ENCODE measurements around the gene CD40.
"Not testable (repeated sequence)": the region's sequence is repeated elsewhere in the genome, so short reads cannot be mapped to it uniquely, and the experiment has no call there.

Gene CD40

GRCh38 chr20:46117704-46118467 is at the start of gene CD40:
Gene CD40 (plus strand): TSS chr20:46118314. CDS start chr20:46118344, 30 bp downstream.
- DNase-seq: peak; percentile 53 to 59

DNA sequence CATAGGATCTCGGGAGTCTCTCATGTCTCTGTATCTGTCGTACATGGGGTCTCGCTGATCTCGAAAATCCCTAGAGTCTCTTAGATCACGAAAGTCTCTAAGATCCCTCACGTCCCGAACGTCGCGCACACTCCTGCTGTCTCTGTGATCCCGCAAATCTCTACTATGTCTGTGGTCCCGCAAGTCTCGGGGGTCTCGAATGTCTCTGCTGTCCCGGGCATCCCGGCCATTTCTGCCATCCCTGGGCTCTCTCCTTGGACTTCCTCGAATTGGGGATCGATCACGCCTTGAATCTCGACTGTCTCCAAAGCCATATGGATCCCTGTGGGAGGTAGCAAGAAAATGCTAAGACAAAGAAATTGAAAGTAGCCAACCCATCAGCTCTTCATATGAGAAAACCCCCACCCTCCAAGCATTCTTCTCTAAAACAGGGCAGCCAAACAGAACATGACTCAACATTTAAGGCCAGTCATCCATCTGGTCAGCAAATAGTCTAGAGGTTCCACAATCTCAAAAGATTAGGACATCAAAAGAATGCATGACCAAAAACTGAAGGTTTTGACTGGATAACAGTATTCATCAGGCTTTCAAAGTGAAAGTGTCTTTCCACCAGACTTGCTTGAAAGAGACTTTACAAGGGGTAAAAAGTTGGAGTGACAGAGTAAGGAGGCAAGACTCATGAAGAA is 47.8 kb upstream of the CD40 start:
- no peak for DNase-seq

DNA sequence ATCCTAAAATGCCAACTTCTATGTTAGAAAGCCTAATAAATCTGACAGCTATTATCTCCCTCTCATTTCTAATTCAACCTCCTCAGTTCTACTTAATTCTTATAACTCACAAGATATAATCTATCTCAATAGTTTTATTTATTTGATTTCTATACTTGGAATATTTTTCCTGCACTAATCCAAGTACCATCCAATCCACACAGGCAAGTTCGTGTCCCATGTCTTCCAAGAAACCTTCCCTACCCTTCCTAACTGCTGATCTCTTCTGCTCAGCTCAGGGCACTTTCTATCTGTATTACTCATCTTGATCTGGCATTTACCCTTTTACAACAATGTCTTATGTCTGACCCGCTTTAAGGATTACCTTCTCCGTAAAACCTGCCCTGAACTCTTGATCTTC is 46.5 kb upstream of the CD40 start:
- DNase-seq: no peak

GRCh38 chr20:46073024-46073423 is 45.1 kb upstream of the CD40 start:
- DNase-seq: no peak

GRCh38 chr20:46073443-46073842 is 44.7 kb upstream of the CD40 start:
- DNase-seq: no peak

GRCh38 chr20:46074006-46074405 is 44.1 kb upstream of the CD40 start:
- DNase-seq: no peak

DNA sequence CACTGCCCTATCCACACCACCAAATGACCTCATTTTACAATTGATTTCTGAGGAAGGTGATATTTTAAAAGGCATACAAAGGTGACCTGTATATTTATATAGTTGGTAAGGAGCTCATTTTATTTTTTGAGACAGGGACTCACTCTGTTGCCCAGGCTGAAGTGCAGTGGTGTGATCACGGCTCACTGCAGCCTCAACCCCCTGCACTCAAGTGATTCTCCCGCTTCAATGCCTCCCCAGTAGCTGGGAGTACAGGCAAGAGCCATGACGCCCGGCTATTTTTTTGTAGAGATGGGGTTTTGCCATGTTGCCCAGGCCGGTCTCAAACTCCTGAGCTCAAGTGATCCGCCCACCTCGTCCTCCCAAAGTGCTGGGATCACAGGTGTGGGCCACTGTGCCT is 41.3 kb upstream of the CD40 start:
- no peak for DNase-seq

DNA sequence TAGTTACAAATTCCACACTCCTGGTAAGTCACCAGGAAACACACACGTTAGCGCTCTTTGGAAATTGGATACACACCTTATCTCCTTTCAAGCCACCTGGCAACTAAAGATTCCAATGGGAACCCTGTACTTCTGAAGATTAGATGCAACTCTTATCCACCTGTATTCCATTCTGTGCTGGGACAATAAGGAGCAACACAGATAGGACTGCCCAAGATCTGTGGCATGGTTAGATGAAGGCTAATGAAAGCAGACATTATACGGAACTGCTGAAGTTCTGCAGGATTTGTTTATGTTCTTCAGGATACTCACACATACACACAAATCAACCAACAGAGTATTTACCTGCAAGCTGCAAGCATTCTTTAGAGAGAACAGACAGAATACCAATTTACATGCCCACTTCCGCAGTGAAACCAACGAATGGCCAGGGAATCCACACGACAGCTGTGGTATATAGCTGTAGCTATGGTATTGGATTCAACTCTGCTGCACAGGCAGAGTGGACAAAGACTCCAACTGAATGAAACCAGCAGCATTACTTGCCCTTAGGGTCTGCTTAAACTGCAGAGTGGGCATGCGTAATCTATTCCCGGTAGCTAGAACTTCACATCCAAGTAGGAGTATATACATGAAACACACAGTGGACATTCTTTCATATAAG is 40.3 kb upstream of the CD40 start:
- DNase-seq: no peak

DNA sequence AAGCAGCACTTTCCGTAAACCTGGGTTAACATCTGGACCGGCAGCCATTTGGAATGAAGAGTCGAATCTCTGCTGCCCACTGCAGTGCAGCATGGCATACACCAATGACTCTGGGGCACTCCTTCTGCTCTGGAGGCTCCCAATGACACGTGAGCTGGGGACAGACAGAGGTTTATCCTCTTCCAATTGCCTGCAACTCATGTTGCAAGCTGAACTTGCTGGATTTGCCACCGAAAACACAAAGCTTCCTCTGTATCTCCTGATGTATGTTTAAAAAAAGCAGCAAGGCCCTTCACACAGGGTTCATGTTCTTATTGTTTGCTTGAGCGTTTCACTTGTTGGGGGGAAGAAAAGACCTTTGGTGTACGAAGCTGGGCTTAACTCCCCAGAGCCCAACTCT is 39.2 kb upstream of the CD40 start:
- DNase-seq: no peak

DNA sequence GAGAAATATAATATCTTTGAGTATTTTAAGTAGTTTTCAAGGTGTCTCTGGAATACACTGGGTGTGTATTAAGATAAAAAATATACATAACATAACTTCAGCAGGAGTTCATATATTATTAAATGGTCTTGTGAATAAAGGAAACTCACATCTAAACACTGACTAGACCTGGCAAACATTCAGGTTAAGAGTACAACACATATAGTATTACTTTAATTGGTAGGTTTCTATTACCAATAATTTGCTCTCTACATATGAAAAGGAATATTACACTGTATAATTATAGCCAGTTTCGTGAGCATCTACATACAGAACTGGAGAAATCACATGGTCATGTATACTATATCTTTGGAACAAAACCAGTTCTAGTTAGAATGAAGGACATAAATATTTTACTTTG is 37.0 kb upstream of the CD40 start:
- no peak for DNase-seq

GRCh38 chr20:46083101-46083500 is 35.0 kb upstream of the CD40 start:
- no peak for DNase-seq

- no peak for DNase-seq
Measured at GRCh38 chr20:46083531-46084061, 34.5 kb upstream of the CD40 start.

DNA sequence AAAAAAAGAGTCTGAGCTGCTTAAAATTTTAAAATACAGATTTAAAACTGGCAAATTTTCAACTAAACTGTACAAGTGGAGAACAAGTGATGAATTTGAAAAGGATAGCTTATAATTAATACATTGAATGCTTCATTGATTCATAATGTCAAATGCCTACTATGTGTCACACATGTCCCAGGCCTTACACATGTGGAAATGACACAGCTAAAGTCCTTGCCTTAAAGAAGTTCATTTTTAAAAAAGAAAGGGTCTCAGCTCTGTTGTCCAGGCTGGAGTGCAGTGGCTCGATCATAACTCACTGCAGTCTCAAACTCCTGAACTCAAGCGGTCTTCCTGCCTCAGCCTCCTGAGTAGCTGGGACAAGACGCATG is 33.3 kb upstream of the CD40 start:
- no peak for DNase-seq

DNA sequence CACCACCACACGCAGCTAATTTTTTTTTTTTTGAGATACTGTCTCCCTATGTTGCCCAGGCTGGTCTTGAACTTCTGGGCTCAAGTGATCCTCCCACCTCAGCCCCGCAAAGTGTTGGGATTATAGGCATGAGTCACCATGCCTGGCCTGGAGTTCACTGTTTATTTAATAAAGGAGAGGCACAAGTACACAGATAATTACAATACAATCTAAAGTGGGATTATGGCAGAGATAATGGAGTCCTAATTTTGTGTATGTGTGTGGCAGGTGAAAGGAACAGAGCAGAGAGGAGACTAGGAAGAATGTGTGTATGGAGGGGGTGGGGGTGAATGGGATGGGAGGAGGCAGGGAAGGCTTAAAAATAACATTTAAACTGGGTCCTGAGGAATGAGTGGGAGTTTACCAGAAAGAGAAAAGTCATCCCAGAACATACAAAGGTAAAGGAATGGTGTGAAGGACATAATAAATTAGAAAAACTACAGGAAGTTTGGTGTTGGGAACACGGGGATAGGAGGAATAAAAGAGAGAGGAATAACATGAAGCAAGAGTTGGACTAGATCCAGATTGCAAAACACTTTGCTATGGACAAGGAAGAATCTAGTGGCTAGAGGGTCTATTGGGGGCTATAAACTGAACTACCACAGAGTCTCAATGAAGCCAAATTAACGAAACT is 32.8 kb upstream of the CD40 start:
- no peak for DNase-seq

GRCh38 chr20:46087161-46087560 is 31.0 kb upstream of the CD40 start:
- no peak for DNase-seq

- no peak for DNase-seq
Measured at GRCh38 chr20:46088409-46089166, 29.5 kb upstream of the CD40 start.

DNA sequence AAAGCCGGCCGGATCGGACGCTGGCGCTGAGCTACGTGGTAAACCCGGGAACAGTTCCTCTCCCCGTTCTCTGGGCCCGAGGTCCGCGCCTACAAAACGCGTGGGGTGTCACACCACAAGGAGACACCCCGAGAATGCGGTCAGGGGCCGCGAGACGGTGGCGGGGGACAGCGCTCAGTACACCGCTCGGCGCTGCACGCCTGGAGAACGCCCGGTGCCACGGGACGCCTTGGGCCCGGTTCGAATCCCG is 29.0 kb upstream of the CD40 start:
- DNase-seq: peak in 1 of 2 experiments; percentile 42

DNA sequence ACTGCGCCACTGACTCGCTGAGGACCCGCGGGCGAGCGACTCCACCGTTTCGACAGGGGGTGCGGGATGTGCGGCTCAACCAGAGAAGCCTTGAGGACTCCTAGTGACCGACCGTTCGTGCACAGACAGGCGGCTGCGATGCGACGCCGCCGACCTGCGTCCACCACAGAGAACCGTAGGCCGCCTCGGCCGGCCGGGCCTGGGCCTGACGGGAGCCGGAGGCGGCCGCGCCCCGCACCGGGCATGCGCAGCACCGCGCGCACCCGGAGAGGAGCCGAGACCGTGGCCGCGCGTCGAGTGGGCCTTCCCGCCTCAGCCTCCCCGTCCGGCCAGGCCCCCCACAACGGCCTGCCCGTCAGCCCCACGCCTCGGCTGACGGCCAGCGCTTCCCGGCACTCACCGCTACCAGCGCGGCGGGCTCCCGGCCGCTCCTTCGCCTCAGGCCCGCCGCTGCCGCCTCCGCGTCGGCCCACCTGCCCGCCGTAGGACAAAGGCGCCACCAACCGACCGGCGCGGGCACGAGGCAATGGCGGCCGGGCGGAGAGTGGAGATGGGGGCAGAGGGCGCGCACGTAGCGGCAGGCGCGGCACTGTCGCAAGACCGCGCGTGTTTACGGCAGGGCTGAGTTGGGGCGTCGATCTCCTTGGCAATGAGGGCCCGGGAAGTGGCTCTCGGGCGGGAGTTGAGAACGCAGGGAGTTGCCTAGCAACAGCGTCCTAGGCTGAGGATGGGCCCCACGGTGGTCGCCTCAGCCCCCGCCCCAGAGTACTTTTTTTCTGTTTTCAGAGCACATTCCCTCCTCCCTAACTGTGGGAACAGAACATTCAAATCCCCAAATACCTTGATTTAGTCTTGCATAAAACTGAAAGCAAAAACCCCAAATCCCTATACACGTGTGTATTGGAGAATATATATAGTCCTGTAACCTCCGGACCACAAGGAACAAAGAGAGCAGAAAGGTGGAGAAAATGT is 28.4 kb upstream of the CD40 start, which contains the start of gene NCOA5:
NCOA5 (minus strand) TSS at position 546 of the 972 bp plus-strand sequence. CDS start 10,538 bp downstream, outside the sequence.
- DNase-seq: peak; percentile 91 to 93

- DNase-seq: not testable (repeated sequence)
Measured at GRCh38 chr20:46091622-46092535, 26.2 kb upstream of the CD40 start.

DNA sequence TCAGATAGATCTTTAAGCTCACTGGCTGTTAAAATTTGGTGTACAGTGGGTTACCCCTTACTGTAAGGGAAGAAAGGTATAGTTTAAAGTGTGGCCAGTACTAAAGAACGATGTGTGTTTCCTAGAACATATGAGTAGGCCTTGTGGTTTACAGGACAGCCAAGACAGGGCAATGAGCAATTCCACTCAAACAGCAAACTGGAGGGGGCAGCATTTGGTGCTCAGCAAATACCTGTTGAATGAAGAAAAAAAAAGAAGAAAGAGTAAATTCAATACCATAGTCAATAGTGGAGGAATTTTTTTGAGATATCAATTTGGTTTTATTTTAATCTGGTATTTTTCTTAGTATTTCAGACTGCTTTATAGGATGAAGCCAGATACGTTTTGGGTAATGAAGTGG is 24.6 kb upstream of the CD40 start:
- no peak for DNase-seq
